Keratinocyte (primary cell): ENCODE measurements around the gene APOL3.

ENCODE experiments used
- CTCF ChIP-seq, 3 experiments: IDR thresholded peaks in 1 of 3; conservative IDR thresholded peaks in 1 of 3; optimal IDR thresholded peaks in 1 of 3; 2 replicates in 2 of 3; 3 replicates in 1 of 3; pipeline versions ENCODE3 to v1.5.1; 2011; ENCODE audit warnings: low read length in 3 of 3, mild to moderate bottlenecking in 3 of 3, moderate library complexity in 2 of 3, control low read depth in 1 of 3, inconsistent platforms in 1 of 3; ENCODE audit not compliant: insufficient read depth in 2 of 3; ENCODE audit errors: extremely low read depth in 1 of 3
- EZH2 ChIP-seq: IDR thresholded peaks from one replicate; pipeline ENCODE4 v1.6.1; 2012; ENCODE audit warnings: inconsistent platforms, mild to moderate bottlenecking, low read length, moderate library complexity

DNA sequence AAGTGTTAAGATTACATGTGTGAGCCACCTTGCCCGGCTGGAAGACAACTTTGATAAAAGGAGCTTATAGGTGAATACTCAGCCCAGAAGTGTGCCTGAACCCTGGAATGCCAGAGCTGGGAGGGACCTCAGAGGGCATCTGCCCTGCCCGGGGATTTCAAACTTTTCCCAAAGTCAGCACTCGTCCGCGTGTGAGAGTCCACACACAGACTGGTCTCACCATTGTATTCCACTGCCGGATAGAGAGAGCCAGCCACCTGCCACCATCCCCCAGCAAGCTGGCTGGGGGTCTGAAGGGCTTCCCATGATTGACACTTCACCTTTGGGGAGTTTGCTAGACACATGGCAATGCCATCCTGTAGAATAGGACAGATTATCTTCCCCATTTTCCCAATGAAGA, 49.2 kb downstream of the APOL3 start:
- TF ChIP-seq CTCF (optimal IDR thresholded peaks at IDR 0.05 in 1 of 3, IDR thresholded peaks at IDR 0.05 in 1 of 3, conservative IDR thresholded peaks at IDR 0.05 in 1 of 3; ENCODE audit: extremely low read depth in 1 of 3, insufficient read depth in 2 of 3, low read length in 3 of 3) (no peak), EZH2 (no peak)
